ENCODE measurements around the gene AKT3.

The AKT3 gene

DNA sequence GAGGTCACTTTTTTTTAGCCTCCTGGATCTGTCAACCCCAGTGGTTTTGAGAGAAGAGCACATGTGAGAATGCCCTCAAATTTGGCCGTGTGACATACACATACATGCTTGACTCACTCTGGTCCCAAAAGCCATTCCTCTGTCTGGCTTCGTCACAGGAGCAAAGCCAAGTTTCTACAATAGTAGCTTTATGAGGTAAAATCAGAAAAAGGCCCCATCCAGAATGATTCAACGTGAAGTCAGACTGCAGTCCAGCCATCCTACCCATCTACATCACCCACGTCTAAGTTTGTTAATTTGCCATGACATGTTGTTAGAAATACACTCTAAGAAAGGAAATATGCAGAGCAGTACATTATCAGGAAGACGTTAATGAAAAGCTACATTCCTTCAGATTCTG lies 349.0 kb downstream of the AKT3 start:
- DNase-seq: no peak

DNA sequence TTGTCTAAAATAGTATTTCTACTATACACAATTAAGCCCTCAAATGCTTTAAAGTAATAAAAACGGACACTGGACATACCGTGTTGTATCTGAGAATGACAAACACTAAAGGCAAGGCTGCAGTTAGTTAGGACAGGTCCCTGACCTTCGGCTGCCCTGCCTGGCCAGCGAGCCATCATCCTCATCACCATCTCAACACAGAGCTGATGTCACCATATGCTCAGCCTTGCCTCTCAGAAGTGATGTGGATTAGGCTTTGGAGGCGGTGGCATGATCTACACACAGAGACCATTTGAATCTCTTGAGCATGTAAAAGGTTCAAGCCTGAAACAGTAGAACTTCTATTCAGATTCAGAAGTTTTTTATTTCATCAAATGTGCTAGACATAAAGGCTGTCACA lies 349.5 kb downstream of the AKT3 start:
- DNase-seq: no peak

DNA sequence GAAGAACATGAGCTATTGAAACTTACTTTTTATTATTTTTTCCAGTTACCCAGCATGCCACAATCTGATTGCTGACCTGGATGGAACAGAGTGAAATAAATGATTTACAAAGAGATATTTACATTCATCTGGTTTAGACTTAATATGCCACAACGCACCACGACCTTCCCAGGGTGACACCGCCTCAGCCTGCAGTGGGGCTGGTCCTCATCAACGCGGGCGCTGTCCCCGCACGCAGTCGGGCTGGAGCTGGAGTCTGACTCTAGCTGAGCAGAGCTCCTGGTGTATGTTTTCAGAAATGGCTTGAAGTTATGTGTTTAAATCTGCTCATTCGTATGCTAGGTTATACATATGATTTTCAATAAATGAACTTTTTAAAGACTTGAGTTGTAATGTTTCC lies 350.3 kb downstream of the AKT3 start:
- DNase-seq: no peak

DNA sequence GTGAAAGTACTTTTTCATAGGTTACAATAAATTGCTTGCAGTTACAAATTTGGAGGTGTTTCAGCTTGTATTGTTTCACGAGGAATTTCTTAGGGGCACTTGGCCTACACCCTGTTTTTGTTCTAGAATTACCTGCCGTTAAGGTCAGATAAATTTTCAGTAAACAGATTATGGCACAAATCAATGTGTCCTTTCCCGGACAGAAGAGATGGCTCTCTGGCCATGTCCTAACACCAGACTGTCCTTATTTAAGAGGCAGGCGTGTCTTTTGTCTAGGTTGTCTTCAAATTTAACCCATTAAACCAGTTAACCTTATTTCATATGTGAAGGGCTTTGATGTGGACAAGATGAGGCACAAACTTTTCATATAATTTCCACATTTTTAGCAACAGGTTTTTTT lies 350.8 kb downstream of the AKT3 start:
- no peak for DNase-seq

DNA sequence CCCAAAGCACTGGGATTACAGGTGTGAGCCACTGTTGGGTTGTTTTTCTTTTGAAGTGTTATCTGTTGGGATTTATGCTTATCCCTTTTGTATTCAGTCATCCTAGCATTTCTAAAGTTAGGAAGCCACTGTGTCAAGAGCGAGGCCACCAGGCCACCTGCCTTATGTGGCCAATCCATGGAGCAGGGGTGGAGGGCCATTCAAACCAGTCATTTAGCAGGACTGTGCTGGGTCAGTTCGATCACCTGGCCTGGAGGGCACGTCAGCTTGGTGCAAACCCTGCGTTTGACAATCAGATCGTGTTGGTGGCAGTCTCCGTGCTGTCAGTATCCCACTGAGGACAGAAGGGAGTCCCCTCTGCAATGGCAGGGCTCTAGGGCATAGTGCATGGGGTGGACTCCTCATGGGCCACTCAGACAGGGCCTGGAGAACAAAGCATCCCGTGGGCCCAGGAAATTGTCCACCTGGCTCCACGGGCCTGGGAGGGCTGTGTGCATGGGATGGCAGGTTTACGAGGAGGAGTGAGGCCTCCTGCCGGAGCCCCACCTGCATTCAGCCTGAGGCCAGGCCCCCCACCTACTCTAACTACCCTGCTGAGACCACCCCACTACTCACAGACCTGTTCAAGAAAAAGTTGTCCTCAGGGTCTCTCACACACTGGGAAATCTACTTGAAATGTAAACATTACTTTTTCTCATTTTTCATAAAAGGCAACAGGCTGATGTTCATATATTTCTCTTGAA lies 351.9 kb downstream of the AKT3 start:
- DNase-seq: no peak

DNA sequence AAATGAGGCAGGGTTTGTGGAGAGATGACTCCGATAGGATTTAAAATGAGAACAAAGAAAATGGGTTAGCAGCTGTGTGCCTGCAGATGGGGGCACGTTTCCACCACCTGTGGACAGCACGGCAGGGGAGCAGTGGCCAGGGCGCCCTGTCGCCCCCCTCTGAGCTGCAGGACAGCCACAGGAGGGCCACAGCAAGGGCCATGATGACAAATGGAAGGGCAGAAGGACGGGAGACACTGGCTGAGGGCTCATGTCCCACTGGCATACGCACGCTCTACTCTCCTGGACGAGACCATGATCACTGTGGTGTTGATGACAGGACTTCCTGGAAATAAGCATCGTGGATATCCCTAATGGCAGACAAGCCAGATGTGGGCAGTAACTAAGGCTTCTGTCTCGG lies 353.2 kb downstream of the AKT3 start:
- DNase-seq: no peak

DNA sequence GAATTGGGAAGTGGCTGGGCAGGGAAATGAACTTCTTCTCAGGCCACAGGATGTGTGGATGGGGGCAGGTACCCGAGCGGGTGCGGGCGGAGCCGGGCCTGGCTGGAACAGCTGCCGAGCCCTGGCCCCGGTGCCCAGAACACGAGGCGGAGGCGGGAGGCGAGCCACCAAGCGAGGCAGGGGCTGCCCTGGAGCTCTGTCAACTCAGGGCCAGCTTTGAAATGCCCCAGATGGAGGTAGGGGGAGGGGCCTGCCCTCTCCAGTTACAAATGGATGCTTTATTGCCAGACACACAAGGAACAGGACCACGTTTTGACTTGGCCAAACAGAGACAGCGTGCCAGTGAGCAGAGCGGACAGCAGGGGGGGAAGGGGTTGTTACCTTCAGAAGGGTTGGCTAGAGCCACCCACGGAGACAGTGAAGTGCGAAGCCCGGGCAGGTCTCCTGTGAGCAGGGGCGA lies 353.8 kb downstream of the AKT3 start:
- no peak for DNase-seq

DNA sequence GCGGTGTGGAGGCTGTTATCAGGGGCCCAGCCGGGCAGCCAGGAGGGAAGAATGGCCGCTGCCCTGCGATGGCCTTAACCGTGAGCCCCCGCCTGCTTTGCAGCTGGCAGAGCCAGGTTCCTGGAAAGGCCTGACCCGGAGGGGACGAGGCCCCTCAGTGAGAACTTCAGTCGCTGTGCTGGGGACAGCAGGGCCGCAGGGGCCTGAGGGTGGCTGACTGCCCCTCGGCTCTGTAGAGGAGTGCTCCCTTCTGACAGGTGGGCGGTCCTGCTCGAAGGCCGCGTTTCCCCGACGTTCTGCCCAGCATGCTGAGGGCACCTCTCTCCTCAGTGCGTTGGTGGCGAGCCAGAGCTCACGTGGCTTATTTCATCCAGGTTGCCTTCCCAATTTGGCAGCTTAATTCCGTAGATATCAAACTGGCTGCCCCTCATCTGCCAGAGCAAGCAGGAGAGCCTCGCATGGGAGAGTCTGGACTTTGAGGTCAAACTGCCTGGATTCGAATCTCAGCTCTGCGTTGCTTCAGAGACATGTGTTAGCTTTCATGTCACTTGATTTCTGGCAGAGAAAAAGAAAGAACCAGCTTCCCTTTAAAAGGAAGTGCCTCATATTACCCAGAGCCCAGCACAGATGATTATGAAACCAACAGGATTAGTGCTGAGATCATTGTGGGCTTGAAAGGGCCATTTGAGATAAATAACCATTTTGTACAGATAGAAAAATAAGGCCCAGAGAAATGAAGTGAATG lies 354.4 kb downstream of the AKT3 start:
- no peak for DNase-seq

DNA sequence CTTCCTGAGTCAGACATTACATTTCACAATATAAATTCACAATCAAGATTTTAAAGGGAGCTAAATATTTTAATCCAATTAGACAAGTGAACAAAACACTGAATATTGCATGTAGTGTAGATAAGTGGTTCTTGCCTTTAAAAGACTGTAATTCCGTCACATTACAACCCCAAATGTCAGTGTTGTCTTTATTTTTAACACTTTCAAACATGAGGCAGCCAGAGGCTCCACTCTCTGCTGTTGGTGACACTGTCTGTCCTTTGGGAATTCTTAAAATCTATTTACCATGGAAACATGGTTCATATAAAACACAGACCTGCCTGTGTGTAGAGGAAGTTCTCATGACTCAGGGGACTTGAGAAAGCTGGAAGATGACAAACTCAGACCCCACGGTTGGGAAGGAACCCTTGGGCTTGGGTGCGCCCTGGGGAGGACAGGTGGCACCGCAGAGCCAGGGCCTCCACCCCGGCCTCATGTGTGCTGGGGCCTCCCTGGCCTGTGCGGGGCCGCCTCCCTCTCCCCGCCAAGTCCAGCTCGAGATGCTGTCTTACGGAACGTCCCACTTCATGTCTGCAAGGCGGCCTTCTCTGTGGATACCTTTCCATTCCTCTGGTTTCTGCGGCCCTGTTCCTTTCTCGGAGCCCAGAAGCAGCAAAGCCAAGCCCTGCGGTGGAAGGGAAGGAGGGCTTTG lies 355.2 kb downstream of the AKT3 start:
- DNase-seq: no peak

DNA sequence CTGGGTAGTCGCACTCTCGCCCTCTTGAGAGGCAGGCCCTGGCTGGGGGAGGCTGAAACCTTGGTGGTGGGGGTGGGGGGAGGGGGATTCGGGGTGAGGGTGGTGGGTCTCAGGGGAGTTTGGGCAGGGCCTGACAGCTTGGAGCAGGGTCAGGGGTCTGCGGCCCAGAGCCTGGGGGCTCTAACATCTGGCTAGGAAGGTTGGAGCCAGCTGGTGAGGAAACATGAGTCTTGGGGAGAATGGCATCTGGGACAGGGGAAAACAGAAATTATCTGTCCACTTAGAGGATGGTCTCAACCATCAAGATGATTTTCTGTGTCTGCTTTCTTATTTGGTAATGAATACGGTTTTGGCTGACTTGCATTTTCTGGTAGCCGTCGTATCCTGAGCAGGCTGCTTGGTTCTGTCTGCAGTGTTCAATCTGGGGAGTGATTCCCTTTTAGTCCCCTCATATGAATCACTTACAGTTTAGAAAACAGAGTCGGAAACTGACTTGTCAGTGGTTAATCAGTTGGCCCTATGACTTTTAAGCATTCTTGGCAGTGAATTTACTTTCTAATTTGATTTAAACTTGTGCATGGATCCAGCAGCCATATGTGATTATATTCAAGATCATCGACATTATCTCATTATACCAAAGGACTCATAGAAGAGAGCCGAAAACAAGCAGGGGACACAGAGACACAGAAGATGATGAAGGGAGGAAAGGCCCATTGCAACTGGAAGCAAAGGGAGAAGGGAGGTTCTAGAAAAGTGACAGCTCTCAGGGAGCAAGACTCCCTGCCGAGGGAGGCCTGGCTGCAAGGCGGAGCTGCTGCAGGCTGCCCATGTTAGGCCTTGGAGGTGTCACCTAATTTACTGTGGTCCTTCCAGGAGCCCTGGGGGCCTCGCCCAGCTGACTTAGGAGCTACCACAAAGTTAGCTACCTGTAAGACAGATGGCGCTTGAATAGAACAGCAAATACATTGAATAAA lies 356.6 kb downstream of the AKT3 start:
- DNase-seq: no peak

DNA sequence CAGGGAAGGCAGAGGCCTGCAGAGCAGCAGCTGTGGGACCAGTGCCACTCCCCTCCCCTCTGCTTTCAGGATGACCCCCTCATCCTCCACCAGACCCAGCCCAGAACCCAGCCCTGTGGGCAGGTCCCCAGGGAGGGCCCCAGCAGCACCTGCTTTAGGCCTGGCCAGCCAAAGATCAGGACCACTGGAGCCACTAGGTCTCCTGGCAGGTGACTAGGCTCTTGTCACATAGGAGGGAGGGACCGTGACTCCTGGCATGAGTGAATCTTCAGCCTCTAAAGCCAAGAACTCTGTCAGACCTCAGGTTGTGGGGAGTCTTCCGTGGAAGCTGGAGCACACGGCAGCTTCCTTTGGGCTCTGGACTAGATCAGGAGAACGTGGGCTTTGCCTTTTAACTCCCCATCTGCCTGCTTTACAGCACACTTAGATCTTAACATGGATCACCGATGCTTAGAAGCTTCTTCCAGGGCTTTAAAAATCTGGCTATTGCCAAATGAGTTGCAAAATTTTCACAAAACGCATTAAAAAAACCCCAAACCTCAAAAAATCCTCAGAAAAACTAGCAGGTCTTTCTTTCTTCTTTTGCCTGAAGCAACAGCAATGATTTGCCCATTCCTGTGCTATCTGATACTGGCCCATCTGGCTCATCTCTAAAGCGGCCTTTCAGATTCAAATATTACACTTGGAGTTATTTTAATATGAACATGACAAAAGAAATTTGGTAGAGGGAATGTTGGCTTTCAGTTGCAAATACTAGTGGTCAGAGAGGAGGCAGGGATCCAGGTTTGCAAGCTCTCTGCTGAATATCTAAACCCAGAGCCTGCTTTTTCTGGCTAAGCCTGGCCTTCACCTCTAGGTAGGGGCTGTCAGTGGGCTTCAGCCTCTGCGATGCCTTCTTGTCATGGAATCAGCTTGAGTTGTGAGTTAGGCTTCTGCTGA lies 359.0 kb downstream of the AKT3 start:
- no peak for DNase-seq

DNA sequence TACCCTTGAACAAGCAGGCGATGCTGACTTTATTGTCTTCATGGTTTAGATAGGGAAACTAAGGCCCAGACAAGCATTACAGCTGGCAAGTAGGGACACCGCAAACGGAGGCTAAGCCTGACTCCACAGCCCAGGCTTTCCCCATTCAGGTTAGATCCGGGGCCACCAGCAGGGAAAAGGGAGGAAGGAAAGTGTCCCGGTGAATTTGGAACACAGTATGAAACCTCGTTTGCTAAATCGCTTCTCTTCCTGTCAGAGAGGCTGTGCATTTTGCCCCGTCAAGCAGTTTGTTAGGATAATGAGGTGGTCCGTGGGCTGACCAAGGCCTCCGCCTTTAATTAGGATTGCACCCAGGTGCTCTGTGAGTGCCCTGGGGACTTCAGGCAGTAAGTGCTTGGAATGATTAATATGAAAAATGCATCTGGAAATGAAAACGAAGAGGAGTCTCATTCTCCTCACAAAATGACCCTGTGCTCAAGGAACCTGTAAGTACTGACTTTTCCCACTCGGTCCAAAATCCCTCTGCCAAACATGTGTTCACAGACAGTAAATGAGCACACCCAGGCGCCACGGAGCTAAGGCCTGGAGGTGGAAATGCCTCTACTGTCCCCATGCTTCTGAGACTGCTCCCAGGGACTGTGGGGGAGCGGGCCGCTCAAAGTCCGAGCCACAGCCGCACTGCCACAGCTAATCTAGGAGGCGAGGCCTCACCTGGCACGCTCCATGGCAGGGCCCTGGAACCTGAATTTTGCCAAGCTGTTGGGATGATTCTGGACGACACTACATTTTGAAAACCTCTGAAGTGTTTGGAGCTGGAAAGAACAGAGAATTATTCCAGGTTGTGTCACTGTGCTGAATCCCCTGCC lies 360.1 kb downstream of the AKT3 start:
- DNase-seq: no peak

DNA sequence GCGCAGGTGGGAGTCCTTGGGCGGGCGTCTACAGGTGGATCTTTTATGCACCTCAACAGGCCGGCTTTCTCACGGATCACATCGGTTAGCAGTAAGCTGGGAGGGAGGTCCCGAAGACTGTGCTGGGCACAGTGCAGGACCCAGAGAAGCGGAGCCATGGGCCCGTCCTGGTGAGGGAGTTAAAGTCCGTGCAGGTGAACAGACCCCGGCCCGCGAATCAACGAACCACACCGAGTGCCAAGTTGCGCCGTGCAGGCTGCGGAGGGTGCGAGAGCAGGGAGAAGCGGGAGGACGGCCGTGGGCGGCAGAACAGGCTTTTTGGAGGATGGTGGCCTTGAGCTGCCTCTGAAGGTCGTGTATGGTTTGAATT lies 360.9 kb downstream of the AKT3 start:
- DNase-seq: no peak

DNA sequence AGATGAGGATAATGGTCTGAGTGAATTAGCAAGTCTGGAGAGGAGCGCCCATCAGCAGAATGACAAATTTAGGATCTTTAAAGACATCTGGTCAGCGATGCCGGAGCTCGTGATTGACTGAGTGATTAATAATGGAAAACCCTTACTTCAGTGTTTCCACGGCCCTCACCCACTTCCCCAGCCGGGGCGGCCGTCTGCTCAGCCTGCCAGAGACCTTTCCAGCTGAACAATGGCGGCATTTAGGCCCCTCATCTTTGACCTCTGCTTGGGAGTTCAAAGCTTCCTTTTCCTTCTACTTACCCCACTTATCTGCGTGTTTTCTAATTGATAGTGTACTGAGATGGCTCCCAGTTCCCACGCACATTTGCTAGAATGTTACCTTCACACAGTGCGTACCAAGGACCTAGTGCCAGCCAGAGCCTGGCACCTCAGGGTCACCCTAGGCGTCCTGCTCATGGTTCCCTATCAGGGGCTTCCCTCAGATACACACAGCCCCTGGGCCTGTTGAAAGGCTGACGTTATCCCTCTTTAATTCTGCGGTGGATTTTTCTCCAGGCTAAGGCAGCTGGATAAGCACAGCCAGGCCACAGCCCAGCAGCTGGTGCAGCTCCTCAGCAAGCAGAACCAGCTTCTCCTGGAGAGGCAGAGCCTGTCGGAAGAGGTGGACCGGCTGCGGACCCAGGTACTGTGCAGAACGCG lies 361.4 kb downstream of the AKT3 start:
- no peak for DNase-seq

DNA sequence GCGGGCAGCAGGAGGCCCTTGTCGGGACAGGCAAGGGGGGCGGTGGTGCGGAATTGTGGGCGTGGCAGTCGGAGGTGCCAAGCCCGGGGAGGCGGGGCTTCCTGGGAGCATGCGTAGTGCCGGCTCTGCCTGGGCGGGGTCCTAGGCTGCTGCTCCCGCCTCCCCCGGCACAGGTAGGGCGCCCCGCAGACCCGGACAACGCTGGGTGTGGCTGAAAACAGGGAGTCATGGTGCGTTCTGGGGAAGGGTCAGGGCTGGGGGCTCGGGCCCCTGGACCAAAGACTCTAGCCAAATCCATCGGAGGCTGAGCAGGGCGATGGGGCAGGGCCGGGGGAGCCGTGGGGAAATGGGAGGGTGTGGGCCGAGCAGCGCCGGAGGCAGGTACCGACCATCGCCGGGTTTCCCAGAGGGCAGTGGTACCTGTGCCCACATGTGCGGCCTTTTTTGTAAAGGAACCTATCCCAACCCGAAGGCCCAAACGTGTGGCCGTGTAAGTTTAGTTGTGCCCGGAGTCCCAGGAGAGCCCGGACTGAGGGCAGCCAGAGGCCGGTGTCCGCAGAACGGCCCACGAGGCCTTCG lies 362.3 kb downstream of the AKT3 start:
- no peak for DNase-seq

DNA sequence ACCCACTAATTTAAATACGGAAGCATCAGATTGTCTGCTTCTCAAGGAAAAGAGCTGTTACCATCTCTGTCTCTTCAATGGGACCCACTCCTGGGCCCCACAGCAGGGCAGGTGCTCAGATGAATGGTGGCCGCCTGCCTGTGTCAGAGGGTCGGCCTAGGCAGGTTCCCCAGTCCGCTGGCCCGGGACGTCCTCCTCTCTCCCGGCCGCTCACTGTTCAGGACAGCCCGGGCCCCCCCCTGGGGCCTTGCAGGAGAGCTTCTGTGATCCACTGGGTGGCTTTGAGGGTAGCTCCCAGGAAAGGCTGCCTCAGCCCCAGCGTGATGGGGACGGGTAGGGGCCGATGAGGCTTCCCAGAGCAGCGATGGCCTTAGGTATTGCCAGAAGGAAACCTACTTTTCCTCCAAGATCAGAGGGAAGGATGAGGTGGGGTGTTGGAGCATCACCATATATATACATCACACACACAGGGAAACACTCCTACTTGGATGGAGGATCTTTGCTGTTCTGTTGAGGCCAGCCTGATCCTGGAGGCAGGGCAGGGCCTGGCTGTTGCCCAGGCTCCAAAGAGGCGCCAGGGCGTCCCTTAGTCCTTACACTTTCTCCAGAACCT lies 362.9 kb downstream of the AKT3 start:
- no peak for DNase-seq

DNA sequence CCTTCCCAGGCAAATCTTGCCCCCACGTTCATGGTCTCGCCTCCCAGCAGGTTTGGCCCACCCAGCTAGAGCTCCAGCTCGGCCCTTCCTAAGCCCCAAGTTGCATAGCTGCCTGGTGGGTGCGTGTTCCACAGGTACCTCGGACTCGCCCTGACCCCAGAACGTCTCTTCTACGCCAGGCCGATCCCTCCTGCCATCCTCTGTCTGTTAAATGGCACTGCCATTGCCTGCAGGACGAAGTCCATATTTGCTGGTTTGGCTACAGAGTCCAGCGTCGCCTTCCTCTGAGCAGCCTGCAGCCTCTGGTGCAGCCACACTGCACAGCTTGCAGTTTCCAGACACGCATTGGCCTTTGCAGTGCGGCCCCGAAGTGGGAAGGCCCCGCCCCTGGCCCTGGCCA lies 366.1 kb downstream of the AKT3 start:
- DNase-seq: no peak

DNA sequence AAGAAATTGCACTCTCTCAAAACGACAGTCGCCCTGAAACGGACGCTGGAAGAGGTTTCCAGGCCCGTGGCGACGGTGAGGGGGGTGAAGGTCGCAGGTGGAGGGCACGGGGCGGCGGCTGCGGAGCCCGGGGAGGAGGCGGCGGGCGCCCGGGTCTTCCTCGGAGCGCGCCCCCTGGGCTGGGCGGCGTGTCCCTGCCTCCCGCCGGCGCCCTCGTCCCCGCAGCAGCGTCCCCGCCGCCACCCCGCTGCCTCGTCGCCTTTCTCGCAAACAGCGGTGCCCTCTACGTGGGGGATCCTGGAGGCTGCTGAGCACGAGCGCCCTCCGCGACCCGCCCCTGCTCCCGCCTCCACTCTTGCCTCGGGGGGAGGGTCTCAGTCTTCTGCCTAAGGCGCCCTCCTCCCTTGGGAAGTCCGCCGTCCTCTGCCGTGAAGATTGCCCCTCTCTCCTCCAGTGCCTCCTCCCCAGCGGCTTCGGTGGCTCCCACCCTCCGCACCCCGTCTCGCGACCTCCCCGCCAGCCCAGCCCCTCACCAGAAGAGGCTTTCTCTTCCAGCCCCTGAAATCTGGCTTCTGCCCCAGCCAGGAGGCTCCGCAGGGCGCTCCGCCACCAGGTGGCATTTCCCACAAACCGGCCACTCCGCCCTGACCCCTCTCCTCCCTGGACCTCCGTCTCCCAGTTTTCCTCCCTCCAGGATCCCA lies 366.8 kb downstream of the AKT3 start:
- peak; percentile 73 for DNase-seq
